ENCODE data around the gene CYP26C1.

The CYP26C1 gene

DNA sequence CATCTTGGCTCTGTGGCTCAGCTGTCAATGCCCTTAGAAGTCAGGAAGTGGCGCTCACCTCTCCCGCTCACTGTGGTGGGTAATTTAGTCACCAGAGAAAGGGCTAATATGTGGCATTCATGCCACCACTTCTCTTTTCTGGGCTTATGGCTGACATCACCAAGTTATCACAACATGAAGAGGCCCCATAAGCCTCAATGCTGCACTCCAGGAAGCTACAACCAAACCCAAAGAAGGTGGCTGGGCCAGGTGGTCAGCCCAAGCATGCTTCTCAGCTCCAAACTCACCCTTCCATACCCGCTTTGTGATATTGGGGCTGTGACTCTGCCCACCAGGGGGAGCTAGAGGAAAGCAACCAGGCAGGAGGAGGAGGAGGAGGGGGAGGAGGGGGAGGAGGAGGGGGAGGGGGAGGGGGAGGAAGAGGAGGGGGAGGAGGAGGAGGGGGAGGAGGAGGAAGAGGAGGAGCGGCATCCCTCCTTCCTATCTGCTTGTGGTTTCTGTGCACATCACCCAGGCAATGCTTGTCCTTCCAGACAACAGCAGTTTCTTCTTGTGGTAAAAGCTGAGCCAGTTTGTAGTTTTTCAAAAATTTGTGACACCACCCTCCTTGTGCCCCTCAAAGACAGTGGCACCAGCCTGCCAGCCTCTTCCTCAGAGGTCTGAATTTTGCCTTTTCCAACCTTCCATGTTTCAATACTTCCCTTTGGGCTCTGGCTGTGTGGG lies 55.2 kb downstream of the CYP26C1 start:
- DNase-seq (ENCODE audit: low read depth in 3 of 3): peak; percentile 39 to 63 (median 54)
